ENCODE results near the gene TNNI2.
A peak's percentile ranks its signal among the peaks of the same experiment; 100 is the strongest.

The TNNI2 gene

GRCh38 chr11:1829039-1829820, 9.6 kb upstream of the TNNI2 start:
- Histone ChIP-seq H3K27me3 (peaks cover 10% of the 10 kb centered on the region), H3K27ac (no peak overlapping the region), H3K36me3 (no peaks in the 10 kb centered on the region), H3K4me3 (ENCODE audit: low read depth in 1 of 2, low read length in 1 of 2) (no peak overlapping the region), H3K4me1 (ENCODE audit: control insufficient read depth in 1 of 2, insufficient read depth in 1 of 2, low read depth in 1 of 2, low read length in 1 of 2) (peaks cover 37 to 51% of the 10 kb centered on the region in 2 experiments), H3K9me3 (no peaks in the 10 kb centered on the region)
- no peak for TF ChIP-seq CTCF (IDR thresholded peaks at IDR 0.05)

- peaks cover 17% of the 10 kb centered on the region for H3K27me3 ChIP-seq
- TF ChIP-seq CTCF (IDR thresholded peaks at IDR 0.05) = no peak
- H3K4me1 ChIP-seq (ENCODE audit: control insufficient read depth in 1 of 2, insufficient read depth in 1 of 2, low read depth in 1 of 2, low read length in 1 of 2) = peaks cover 30 to 44% of the 10 kb centered on the region in 2 experiments
Measured at GRCh38 chr11:1830004-1830321, 8.8 kb upstream of the TNNI2 start.

GRCh38 chr11:1830322-1831223, 8.2 kb upstream of the TNNI2 start:
- TF ChIP-seq CTCF (IDR thresholded peaks at IDR 0.05) = no peak
- H3K9me3 ChIP-seq = no peaks in the 10 kb centered on the region
- no peaks in the 10 kb centered on the region for H3K36me3 ChIP-seq
- no peak overlapping the region for H3K4me3 ChIP-seq (ENCODE audit: low read depth in 1 of 2, low read length in 1 of 2)
- peaks cover 24 to 38% of the 10 kb centered on the region in 2 experiments for H3K4me1 ChIP-seq (ENCODE audit: control insufficient read depth in 1 of 2, insufficient read depth in 1 of 2, low read depth in 1 of 2, low read length in 1 of 2)
- peaks cover 21% of the 10 kb centered on the region for H3K27me3 ChIP-seq
- H3K27ac ChIP-seq = no peak overlapping the region

More at GRCh38 chr11:1830004-1830321, 8.8 kb upstream of the TNNI2 start:
- Histone ChIP-seq H3K4me3 (ENCODE audit: low read depth in 1 of 2, low read length in 1 of 2) (no peak overlapping the region), H3K27ac (no peak overlapping the region), H3K9me3 (no peaks in the 10 kb centered on the region), H3K36me3 (no peaks in the 10 kb centered on the region)

- Histone ChIP-seq H3K4me3 (ENCODE audit: low read depth in 1 of 2, low read length in 1 of 2) (no peak overlapping the region), H3K27ac (peak overlapping the region; percentile 57), H3K9me3 (no peaks in the 10 kb centered on the region), H3K4me1 (ENCODE audit: control insufficient read depth in 1 of 2, insufficient read depth in 1 of 2, low read depth in 1 of 2, low read length in 1 of 2) (peaks cover 22 to 36% of the 10 kb centered on the region in 2 experiments), H3K36me3 (no peaks in the 10 kb centered on the region), H3K27me3 (peaks cover 21% of the 10 kb centered on the region)
- TF ChIP-seq CTCF (IDR thresholded peaks at IDR 0.05) = no peak
Measured at GRCh38 chr11:1831338-1832210, 7.2 kb upstream of the TNNI2 start.

Data from neutrophil (primary cell).